ENCODE results near the gene RTP1.
"Not testable (repeated sequence)": the region's sequence is repeated elsewhere in the genome, so short reads cannot be mapped to it uniquely, and the experiment has no call there.

RTP1 gene

GRCh38 chr3:187238239-187238638 is 41.0 kb downstream of the RTP1 start:
- no peaks in the 10 kb centered on the region for H3K27me3 ChIP-seq
- no peak overlapping the region for H3K4me3 ChIP-seq (ENCODE audit: low read depth, low read length)
- H3K36me3 ChIP-seq: no peaks in the 10 kb centered on the region
- no peak for DNase-seq
- no peak for TF ChIP-seq CTCF (IDR thresholded peaks at IDR 0.05; ENCODE audit: low read depth, low read length)
- H3K4me1 ChIP-seq: no peaks in the 10 kb centered on the region
- H3K9me3 ChIP-seq: no peaks in the 10 kb centered on the region

GRCh38 chr3:187238835-187239234 is 41.5 kb downstream of the RTP1 start:
- not testable (repeated sequence) for H3K36me3 ChIP-seq; H3K9me3 ChIP-seq; DNase-seq; H3K4me3 ChIP-seq (ENCODE audit: low read depth, low read length); H3K27me3 ChIP-seq; H3K4me1 ChIP-seq

DNA sequence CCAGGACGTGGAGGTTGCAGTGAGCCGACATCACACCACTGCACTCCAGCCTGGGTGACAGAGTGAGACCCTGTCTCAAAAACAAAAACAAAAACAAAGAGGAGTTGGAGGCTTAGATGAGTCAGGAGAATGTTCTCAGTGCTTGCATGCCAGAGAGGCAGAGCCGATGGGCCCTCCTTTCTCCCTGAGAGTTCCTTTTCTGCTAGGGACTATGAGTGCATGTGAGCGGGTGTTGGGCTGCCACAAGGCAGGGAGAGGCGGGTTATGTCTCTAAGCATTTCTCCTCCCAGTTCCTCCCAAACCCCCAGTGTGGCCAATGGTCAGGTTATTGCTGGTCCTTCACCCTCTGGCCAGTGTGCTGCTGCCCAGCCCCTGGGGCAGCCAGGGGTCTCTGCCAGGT is 45.1 kb downstream of the RTP1 start:
- no peaks in the 10 kb centered on the region for H3K9me3 ChIP-seq
- no peaks in the 10 kb centered on the region for H3K36me3 ChIP-seq
- no peak for TF ChIP-seq CTCF (IDR thresholded peaks at IDR 0.05; ENCODE audit: low read depth, low read length)
- peaks cover 3% of the 10 kb centered on the region for H3K27me3 ChIP-seq
- H3K4me3 ChIP-seq (ENCODE audit: low read depth, low read length): no peak overlapping the region
- no peaks in the 10 kb centered on the region for H3K4me1 ChIP-seq
- DNase-seq: no peak

DNA sequence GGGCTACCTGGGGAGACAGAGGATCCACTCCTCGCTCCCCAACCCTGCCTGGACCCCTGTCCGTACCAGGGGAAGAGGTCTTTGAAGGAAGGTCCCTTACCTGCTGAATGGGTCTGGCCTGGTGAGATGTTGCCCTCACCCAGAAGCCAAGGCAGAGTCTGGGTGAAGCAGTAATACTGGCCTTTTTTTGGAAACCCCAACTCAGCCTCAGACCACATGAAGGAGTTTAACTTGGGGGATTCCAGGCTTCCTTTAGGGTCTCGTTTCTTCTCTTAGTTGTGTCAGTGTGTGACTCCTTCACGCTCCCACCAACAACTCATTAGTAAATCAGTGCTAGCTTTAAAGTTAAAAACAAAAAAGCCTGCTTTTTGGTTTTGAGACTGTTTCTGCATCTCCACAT is 45.6 kb downstream of the RTP1 start:
- no peaks in the 10 kb centered on the region for H3K9me3 ChIP-seq
- H3K36me3 ChIP-seq: no peaks in the 10 kb centered on the region
- H3K4me3 ChIP-seq (ENCODE audit: low read depth, low read length): no peak overlapping the region
- no peaks in the 10 kb centered on the region for H3K4me1 ChIP-seq
- peaks cover 4% of the 10 kb centered on the region for H3K27me3 ChIP-seq
- no peak for TF ChIP-seq CTCF (IDR thresholded peaks at IDR 0.05; ENCODE audit: low read depth, low read length)
- no peak for DNase-seq

DNA sequence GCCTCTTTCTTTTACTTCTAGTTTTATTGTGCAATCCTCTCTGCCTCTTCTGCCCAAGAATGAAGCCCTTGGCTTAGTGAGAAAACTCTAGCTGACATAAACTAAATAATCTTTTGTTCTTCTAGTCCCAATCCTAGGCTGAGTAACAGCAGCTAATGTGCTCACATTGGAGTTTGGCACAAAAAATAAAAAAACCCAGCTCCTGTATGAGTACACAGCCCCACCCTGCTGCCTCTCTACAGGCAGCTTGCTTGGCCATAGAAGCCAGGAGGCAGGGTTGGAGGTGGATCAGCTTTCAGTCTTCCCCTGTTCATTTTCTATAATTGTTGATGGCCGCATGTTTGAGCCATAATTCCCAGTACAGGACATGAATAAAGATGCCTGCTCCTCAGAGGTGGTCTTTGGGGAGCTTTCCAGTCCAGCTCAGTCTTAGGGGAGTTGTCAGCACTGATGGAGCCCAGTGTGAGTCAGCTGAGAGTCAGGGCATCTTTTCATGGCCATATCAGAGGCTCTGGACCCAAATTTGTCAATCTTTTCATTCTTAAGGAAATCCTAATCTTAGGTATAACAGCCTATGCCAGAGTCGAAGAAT is 46.7 kb downstream of the RTP1 start:
- H3K4me1 ChIP-seq: no peaks in the 10 kb centered on the region

GRCh38 chr3:187247398-187247797 is 50.1 kb downstream of the RTP1 start:
- Histone ChIP-seq H3K36me3 (no peaks in the 10 kb centered on the region), H3K4me3 (ENCODE audit: low read depth, low read length) (no peak overlapping the region), H3K4me1 (no peaks in the 10 kb centered on the region), H3K9me3 (no peaks in the 10 kb centered on the region), H3K27me3 (peaks cover 4% of the 10 kb centered on the region)
- no peak for TF ChIP-seq CTCF (IDR thresholded peaks at IDR 0.05; ENCODE audit: low read depth, low read length)
- DNase-seq: no peak

More for the DNA sequence above, 46.7 kb downstream of the RTP1 start:
- no peaks in the 10 kb centered on the region for H3K9me3 ChIP-seq
- no peak for DNase-seq
- no peaks in the 10 kb centered on the region for H3K36me3 ChIP-seq
- no peak overlapping the region for H3K4me3 ChIP-seq (ENCODE audit: low read depth, low read length)
- no peak for TF ChIP-seq CTCF (IDR thresholded peaks at IDR 0.05; ENCODE audit: low read depth, low read length)
- peaks cover 4% of the 10 kb centered on the region for H3K27me3 ChIP-seq

All from BE2C (cell line).